ENCODE measurements around the gene CDC6.

CDC6 gene

GRCh38 chr17:40307740-40308239, 20.1 kb downstream of the CDC6 start:
- DNase-seq, result no peak
- in situ Hi-C loops (cut with HindIII; ENCODE audit: low pct_ligation_motif_present, low pct_unique_long_range_greater_than_20kb, low sequenced_read_pairs), result loop anchor here (25.0 kb wide), 1 partner anchor 230 kb away; no protein-coding TSS in a partner anchor

GRCh38 chr17:40309031-40309948, 21.6 kb downstream of the CDC6 start, which contains the start of gene RARA:
TSS of gene RARA (plus strand) at chr17:40309180. CDS start at chr17:40331219, 22,039 bp downstream.
- in situ Hi-C loops (cut with HindIII; ENCODE audit: low pct_ligation_motif_present, low pct_unique_long_range_greater_than_20kb, low sequenced_read_pairs), result loop anchor here (25.0 kb wide), 1 partner anchor 228 kb away; no protein-coding TSS in a partner anchor
- DNase-seq, result peak; percentile 62

- in situ Hi-C loops (cut with HindIII; ENCODE audit: low pct_ligation_motif_present, low pct_unique_long_range_greater_than_20kb, low sequenced_read_pairs), result loop anchor here (25.0 kb wide), 1 partner anchor 227 kb away; no protein-coding TSS in a partner anchor
- no peak for DNase-seq
Observed at GRCh38 chr17:40309949-40310510, 22.4 kb downstream of the CDC6 start.

- in situ Hi-C loops (cut with HindIII; ENCODE audit: low pct_ligation_motif_present, low pct_unique_long_range_greater_than_20kb, low sequenced_read_pairs), result loop anchor here (25.0 kb wide), 1 partner anchor 226 kb away; no protein-coding TSS in a partner anchor
- no peak for DNase-seq
Observed at GRCh38 chr17:40310882-40311391, 23.3 kb downstream of the CDC6 start.

- in situ Hi-C loops (cut with HindIII; ENCODE audit: low pct_ligation_motif_present, low pct_unique_long_range_greater_than_20kb, low sequenced_read_pairs), result loop anchor here (25.0 kb wide), 1 partner anchor 226 kb away; no protein-coding TSS in a partner anchor
- DNase-seq, result peak; percentile 53
Observed at GRCh38 chr17:40311575-40311974, 23.9 kb downstream of the CDC6 start.

GRCh38 chr17:40312131-40312731, 24.6 kb downstream of the CDC6 start:
- peak; percentile 72 for DNase-seq
- in situ Hi-C loops (cut with HindIII; ENCODE audit: low pct_ligation_motif_present, low pct_unique_long_range_greater_than_20kb, low sequenced_read_pairs), result loop anchor here (25.0 kb wide), 1 partner anchor 225 kb away; no protein-coding TSS in a partner anchor

GRCh38 chr17:40312893-40313667, 25.4 kb downstream of the CDC6 start:
- in situ Hi-C loops (cut with HindIII; ENCODE audit: low pct_ligation_motif_present, low pct_unique_long_range_greater_than_20kb, low sequenced_read_pairs), result loop anchor here (25.0 kb wide), 1 partner anchor 224 kb away; no protein-coding TSS in a partner anchor
- DNase-seq, result no peak

GRCh38 chr17:40313668-40314583, 26.2 kb downstream of the CDC6 start:
- in situ Hi-C loops (cut with HindIII; ENCODE audit: low pct_ligation_motif_present, low pct_unique_long_range_greater_than_20kb, low sequenced_read_pairs), result loop anchor here (25.0 kb wide), 1 partner anchor 223 kb away; no protein-coding TSS in a partner anchor
- DNase-seq, result peak; percentile 47

GRCh38 chr17:40314584-40314956, 26.9 kb downstream of the CDC6 start:
- peak; percentile 98 for DNase-seq
- in situ Hi-C loops (cut with HindIII; ENCODE audit: low pct_ligation_motif_present, low pct_unique_long_range_greater_than_20kb, low sequenced_read_pairs), result loop anchor here (25.0 kb wide), 1 partner anchor 223 kb away; no protein-coding TSS in a partner anchor

GRCh38 chr17:40315206-40315605, 27.5 kb downstream of the CDC6 start:
- in situ Hi-C loops (cut with HindIII; ENCODE audit: low pct_ligation_motif_present, low pct_unique_long_range_greater_than_20kb, low sequenced_read_pairs), result loop anchor here (25.0 kb wide), 1 partner anchor 222 kb away; no protein-coding TSS in a partner anchor
- DNase-seq, result no peak

- in situ Hi-C loops (cut with HindIII; ENCODE audit: low pct_ligation_motif_present, low pct_unique_long_range_greater_than_20kb, low sequenced_read_pairs), result loop anchor here (25.0 kb wide), 1 partner anchor 221 kb away; no protein-coding TSS in a partner anchor
- DNase-seq, result no peak
Observed at GRCh38 chr17:40315678-40316570, 28.2 kb downstream of the CDC6 start.

GRCh38 chr17:40316571-40317344, 29.1 kb downstream of the CDC6 start:
- in situ Hi-C loops (cut with HindIII; ENCODE audit: low pct_ligation_motif_present, low pct_unique_long_range_greater_than_20kb, low sequenced_read_pairs), result loop anchor here (25.0 kb wide), 1 partner anchor 221 kb away; no protein-coding TSS in a partner anchor
- peak; percentile 79 for DNase-seq

- DNase-seq, result peak; percentile 87
- in situ Hi-C loops (cut with HindIII; ENCODE audit: low pct_ligation_motif_present, low pct_unique_long_range_greater_than_20kb, low sequenced_read_pairs), result loop anchor here (25.0 kb wide), 1 partner anchor 220 kb away; no protein-coding TSS in a partner anchor
Observed at GRCh38 chr17:40317345-40317873, 29.7 kb downstream of the CDC6 start.
